ENCODE results near the gene UST. TPM values are rescaled to one million over a fixed set of nuclear protein-coding genes. Genes with fewer than 3 reads are reported as not detected.

UST gene
- total RNA-seq, 1 experiment from 2014 or later: 6.1 TPM

GRCh38 chr6:148893073-148893472 lies 146.2 kb downstream of the UST start:
- no peaks in the 10 kb centered on the region for H3K27me3 ChIP-seq (ENCODE audit: insufficient read depth, low read length)
- no peak overlapping the region for H3K4me2 ChIP-seq (ENCODE audit: low read length)
- H3K4me1 ChIP-seq (ENCODE audit: control insufficient read depth in 1 of 2, insufficient read depth in 2 of 2, low read length in 2 of 2): no peaks in the 10 kb centered on the region
- TF ChIP-seq SIN3A (IDR thresholded peaks at IDR 0.05; ENCODE audit: low read depth): no peak
- TF ChIP-seq CTCF (IDR thresholded peaks at IDR 0.05 in 2 of 3, conservative IDR thresholded peaks at IDR 0.05 in 1 of 3; ENCODE audit: borderline replicate concordance in 1 of 3, insufficient read depth in 1 of 3, low read depth in 2 of 3, low read length in 2 of 3): no peak
- no peak for TF ChIP-seq SRF (IDR thresholded peaks at IDR 0.05; ENCODE audit: low read depth)
- TF ChIP-seq ZFX (IDR thresholded peaks at IDR 0.05): no peak
- no peak for TF ChIP-seq EGR1 (IDR thresholded peaks at IDR 0.05; ENCODE audit: low read depth)
- TF ChIP-seq RAD21 (IDR thresholded peaks at IDR 0.05; ENCODE audit: low read depth): no peak
- TF ChIP-seq YY1 (IDR thresholded peaks at IDR 0.05; ENCODE audit: extremely low read depth, insufficient replicate concordance, low read depth, low read length): no peak
- no peak for TF ChIP-seq MAX (IDR thresholded peaks at IDR 0.05)
- TF ChIP-seq TCF7L2 (IDR thresholded peaks at IDR 0.05; ENCODE audit: borderline replicate concordance, extremely low read depth, insufficient read depth, insufficient read length): no peak
- TF ChIP-seq POLR2AphosphoS5 (IDR thresholded peaks at IDR 0.05; ENCODE audit: low read depth, low read length): no peak
- TF ChIP-seq SP1 (IDR thresholded peaks at IDR 0.05; ENCODE audit: low read depth): no peak
- no peak for TF ChIP-seq POLR2A (IDR thresholded peaks at IDR 0.05; ENCODE audit: borderline replicate concordance, extremely low read depth, insufficient read depth, insufficient read length)
- TF ChIP-seq ELF1 (IDR thresholded peaks at IDR 0.05; ENCODE audit: borderline replicate concordance, low read depth): no peak
- TF ChIP-seq, protein P1, sequence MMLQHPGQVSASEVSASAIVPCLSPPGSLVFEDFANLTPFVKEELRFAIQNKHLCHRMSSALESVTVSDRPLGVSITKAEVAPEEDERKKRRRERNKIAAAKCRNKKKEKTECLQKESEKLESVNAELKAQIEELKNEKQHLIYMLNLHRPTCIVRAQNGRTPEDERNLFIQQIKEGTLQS (IDR thresholded peaks at IDR 0.05): no peak
- no peaks in the 10 kb centered on the region for H3K36me3 ChIP-seq (ENCODE audit: control insufficient read depth in 1 of 2, insufficient read depth in 2 of 2, low read length in 2 of 2)
- no peaks in the 10 kb centered on the region for H4K20me1 ChIP-seq (ENCODE audit: insufficient read depth)
- no TSS peak for BruUV-seq (replicated peaks)
- DNase-seq (ENCODE audit: low read depth, low spot score) (no peak), ATAC-seq (no peak)
- no peaks in the 10 kb centered on the region for H3K9me2 ChIP-seq (ENCODE audit: insufficient read depth)
- H2AFZ ChIP-seq (ENCODE audit: low read depth, low read length, poor library complexity, severe bottlenecking): no peak overlapping the region
- H3K9ac ChIP-seq (ENCODE audit: low read length): no peak overlapping the region
- H3K4me3 ChIP-seq (replicated peaks in 1 of 2; ENCODE audit: low read depth in 1 of 2, low read length in 2 of 2): no peak overlapping the region
- ChIA-PET RAD21 (ENCODE audit: low non-redundant PET in 1 of 2, low total read pairs in 2 of 2, uncharacterized antibody in 2 of 2, unreplicated experiment in 2 of 2) (no interaction called here), CTCF (no interaction called here), POLR2A (no interaction called here)
- H3K79me2 ChIP-seq (ENCODE audit: insufficient read depth, low read length): no peaks in the 10 kb centered on the region
- no peak overlapping the region for H3K27ac ChIP-seq (ENCODE audit: low read depth, low read length)
- no peaks in the 10 kb centered on the region for H3K9me3 ChIP-seq (ENCODE audit: control insufficient read depth in 1 of 2, insufficient read depth in 1 of 2, low read depth in 1 of 2, low read length in 2 of 2)
- intact Hi-C loops (cut with micrococcal nuclease): no loop called here
